NT2/D1 (cell line): ENCODE data around the gene HCFC1.

Source experiments
- DNase-seq: peaks from one replicate; pipeline ENCODE4 v3.0.0-alpha.2; 2011; ENCODE audit warnings: low read depth, low spot score
- H3K27me3 ChIP-seq: 2 replicates; pipeline ENCODE4 v1.6.0; 2011; ENCODE audit warnings: mild to moderate bottlenecking; ENCODE audit not compliant: insufficient read length, insufficient read depth
- H3K36me3 ChIP-seq: 2 replicates; pipeline ENCODE4 v1.6.1; 2011; ENCODE audit warnings: mild to moderate bottlenecking, low read length, mixed read lengths; ENCODE audit not compliant: insufficient read depth, insufficient read length
- H3K4me1 ChIP-seq: 2 replicates; pipeline ENCODE4 v1.5.1; 2011; ENCODE audit not compliant: insufficient read depth, insufficient read length
- H3K4me3 ChIP-seq: 2 replicates; pipeline ENCODE4 v1.5.1; 2011; ENCODE audit warnings: low read depth; ENCODE audit not compliant: insufficient read length
- H3K9ac ChIP-seq: 2 replicates; pipeline ENCODE4 v1.6.0; 2011; ENCODE audit warnings: low read depth; ENCODE audit not compliant: insufficient read length
- H3K9me3 ChIP-seq: 2 replicates; pipeline ENCODE4 v1.5.1; 2011; ENCODE audit warnings: mild to moderate bottlenecking, low read length; ENCODE audit not compliant: insufficient read depth
- SUZ12 ChIP-seq: IDR thresholded peaks from 2 replicates; pipeline ENCODE4 v1.6.1; 2011; ENCODE audit not compliant: insufficient read length, insufficient read depth; ENCODE audit errors: extremely low read depth
- YY1 ChIP-seq: IDR thresholded peaks from 2 replicates; pipeline ENCODE4 v1.6.1; 2011; ENCODE audit not compliant: insufficient read length, insufficient read depth
- ZNF274 ChIP-seq: IDR thresholded peaks from 2 replicates; pipeline ENCODE4 v1.6.1; 2011; ENCODE audit warnings: mild to moderate bottlenecking, low read depth, low read length

The HCFC1 gene

DNA sequence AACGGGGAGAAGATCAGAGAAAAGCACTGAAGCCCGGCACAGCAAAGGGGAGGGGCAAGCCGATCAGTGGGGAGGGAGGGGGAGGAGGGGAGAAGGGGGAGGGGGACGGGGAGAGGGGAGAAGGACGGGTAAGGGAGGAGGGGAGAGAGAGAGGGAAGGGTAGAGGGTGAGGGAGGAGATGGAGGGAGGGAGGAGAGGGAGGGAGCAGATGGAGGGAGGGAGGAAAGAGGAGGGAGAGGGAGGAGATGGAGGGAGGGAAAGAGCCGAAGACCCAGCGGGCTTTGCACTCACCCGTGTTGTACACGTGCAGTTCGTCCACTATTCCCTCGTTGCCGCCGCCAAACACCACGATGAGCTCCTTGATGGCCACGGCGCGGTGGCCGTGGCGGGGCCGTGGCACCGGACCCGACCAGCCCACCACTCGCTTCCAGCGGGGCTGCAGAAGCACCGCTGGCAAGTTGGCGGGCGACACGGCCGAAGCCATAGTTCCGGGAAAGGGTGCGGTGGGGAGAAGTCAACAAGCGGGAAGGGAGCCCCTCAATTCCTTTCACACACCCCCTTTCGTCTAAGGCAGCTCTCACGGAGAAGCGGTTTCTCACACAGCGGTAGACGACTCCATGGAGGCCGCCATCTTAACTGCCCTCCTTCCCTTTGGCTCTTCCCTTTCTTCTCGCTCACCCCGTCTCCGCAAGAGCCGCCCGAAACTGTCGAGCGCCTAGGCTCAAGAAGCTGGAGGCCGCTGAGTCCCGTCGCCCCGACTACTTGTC is 1.1 kb downstream of the HCFC1 start:
- peak overlapping the region; percentile 82 for H3K4me3 ChIP-seq
- TF ChIP-seq ZNF274 (no peak), YY1 (peak; percentile 67), SUZ12 (no peak)
- no peaks in the 10 kb centered on the region for H3K9me3 ChIP-seq
- H3K9ac ChIP-seq, result peak overlapping the region; percentile 95
- H3K27me3 ChIP-seq, result no peaks in the 10 kb centered on the region
- peak; percentile 32 for DNase-seq
- H3K4me1 ChIP-seq, result peaks cover 5% of the 10 kb centered on the region
- peaks cover 29% of the 10 kb centered on the region for H3K36me3 ChIP-seq

DNA sequence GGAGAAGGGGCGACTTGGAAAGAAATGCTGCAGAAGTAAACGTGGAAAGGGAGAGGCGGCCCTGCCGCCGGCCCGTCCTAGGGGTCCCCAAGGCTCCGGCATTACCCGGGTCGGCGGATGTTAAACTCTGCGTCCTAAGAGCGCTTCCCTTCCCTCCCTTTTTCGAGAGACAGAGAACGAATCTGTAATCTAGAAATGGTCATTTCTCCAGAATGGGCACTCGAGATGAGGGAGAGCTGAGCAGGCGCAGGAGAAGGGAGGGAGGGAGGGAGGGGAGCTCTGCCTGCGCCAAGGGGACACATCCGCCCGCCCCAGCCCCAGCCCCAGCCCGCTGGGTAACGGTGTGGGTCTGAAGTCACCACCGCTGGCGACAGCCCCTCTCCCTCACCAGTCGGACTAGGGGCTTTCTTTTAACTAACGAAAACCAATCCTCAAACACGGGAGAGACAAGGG is 1.7 kb downstream of the HCFC1 start:
- Histone ChIP-seq H3K9me3 (no peaks in the 10 kb centered on the region), H3K9ac (peak overlapping the region; percentile 70), H3K4me3 (peak overlapping the region; percentile 55), H3K27me3 (no peaks in the 10 kb centered on the region), H3K4me1 (peaks cover 5% of the 10 kb centered on the region), H3K36me3 (peaks cover 33% of the 10 kb centered on the region)
- no peak for DNase-seq
- TF ChIP-seq ZNF274, result no peak
- TF ChIP-seq SUZ12, result no peak
- TF ChIP-seq YY1, result no peak

DNA sequence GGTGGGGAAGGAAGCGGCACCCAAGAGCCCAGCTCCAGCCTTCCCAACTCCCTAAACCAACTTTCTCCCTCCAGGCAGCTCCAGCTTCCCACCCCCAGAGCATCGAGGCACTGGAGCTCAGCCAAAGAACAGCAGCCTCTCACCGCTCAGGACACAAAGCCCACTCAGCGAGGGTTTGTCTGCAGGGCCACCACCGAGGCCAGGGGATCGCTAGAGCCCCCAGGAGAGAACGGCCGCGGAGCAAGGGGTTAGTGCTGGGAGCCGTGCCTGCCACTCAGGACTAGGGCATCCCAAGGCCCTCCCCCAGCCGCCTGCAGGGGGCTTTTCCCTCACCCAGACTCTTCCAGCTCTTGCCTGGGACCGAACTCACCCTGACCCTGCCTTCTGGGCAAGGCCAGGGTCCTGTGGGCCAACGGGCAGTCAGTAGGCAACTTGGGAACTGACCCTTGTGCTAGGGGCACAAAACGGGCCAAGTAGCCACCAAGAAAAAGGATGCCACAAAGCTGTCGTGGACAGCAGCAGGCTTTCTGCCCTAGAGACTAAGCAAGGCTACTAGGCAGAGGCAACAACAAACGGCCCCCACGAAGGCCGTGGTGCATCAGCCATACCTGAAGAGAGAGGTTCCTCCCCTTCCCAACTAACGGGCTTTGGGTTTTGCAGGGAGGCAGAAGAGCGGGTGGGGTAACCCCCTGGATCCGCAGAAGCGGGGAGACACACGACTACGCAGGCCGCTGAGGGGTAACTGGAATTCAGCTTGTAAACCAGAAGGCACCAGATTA is 2.3 kb downstream of the HCFC1 start:
- Histone ChIP-seq H3K9me3 (no peaks in the 10 kb centered on the region), H3K9ac (peak overlapping the region; percentile 70), H3K4me3 (peak overlapping the region; percentile 55), H3K36me3 (peaks cover 39% of the 10 kb centered on the region), H3K27me3 (no peaks in the 10 kb centered on the region), H3K4me1 (peaks cover 5% of the 10 kb centered on the region)
- TF ChIP-seq SUZ12 (no peak), YY1 (no peak), ZNF274 (no peak)
- DNase-seq, result no peak

DNA sequence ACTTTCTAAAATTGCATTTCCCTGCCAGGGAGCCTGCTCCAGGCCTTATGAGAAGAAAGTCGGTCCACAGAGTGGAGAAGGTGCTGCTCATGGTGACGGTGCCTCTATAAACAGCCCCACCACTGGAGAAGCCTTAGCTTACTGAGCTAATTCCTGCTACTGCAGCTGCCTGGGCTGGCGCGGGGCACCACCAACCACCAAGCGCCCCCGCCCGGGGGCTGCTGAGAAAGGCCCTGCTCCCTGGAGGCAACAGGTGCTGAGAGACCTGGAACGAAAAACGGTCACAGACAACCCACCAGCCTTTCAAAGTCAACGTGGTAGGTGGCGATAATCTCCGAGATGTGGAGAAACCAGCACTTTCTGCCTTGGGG is 2.9 kb downstream of the HCFC1 start:
- H3K27me3 ChIP-seq, result no peaks in the 10 kb centered on the region
- TF ChIP-seq YY1 (no peak), SUZ12 (no peak), ZNF274 (no peak)
- H3K4me3 ChIP-seq, result peak overlapping the region; percentile 55
- peak overlapping the region; percentile 67 for H3K9ac ChIP-seq
- peaks cover 3% of the 10 kb centered on the region for H3K4me1 ChIP-seq
- H3K9me3 ChIP-seq, result no peaks in the 10 kb centered on the region
- DNase-seq, result no peak
- peaks cover 43% of the 10 kb centered on the region for H3K36me3 ChIP-seq

DNA sequence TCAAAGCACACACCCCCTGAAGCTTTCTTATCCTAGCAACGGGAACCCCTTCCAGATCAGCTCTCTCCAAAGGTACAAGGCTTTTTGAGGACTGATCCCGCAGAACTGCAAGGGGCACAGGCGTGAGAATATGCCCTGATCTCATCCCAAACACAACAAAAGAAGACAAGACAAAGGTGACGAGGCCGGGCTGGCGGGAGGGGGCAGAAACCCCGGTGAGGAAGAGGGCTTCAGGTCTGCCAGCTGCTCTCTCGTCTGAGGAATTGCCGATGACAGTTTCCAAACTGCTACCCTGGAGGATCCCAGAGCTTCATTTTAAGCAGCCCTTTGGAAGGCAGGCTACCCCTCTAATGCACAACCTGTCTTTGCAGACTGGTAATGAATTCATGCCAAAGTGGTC is 3.4 kb downstream of the HCFC1 start:
- H3K27me3 ChIP-seq, result no peaks in the 10 kb centered on the region
- H3K4me3 ChIP-seq, result peak overlapping the region; percentile 11
- peaks cover 48% of the 10 kb centered on the region for H3K36me3 ChIP-seq
- no peaks in the 10 kb centered on the region for H3K9me3 ChIP-seq
- DNase-seq, result no peak
- TF ChIP-seq YY1 (no peak), SUZ12 (no peak), ZNF274 (no peak)
- H3K9ac ChIP-seq, result peak overlapping the region; percentile 8
- H3K4me1 ChIP-seq, result peaks cover 3% of the 10 kb centered on the region

DNA sequence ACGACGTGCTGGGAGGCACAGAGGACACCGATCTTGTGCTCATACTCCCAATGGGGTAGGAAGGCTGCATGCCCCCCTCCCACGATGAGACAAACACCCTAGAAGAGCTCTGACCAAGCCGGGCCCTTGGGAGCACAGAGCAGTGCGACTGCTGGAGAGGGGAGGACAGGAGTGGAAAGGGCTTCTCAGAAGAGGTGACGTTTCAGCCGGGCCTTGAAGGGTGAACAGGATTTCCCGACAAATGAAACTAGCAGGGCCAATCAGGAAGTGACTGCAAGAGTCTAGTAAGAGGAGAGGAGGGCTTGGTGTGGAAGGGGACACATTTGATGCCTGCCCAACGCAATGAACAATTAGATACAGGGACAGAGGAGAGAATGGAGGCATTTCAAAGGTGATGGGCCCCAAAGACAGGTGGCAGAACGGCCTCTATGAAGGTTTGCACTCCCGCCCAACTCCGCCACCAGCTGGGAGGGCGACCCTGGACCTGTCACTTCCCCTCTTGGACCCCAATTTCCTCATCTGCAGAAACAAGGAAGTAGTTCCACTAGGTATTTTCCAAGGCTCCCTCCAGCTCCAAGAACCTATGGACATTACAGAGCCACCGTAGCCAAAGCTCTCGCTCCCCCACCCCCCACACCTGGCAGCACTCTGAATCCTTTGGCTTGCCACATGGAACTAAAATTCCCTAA is 3.9 kb downstream of the HCFC1 start:
- peaks cover 53% of the 10 kb centered on the region for H3K36me3 ChIP-seq
- no peaks in the 10 kb centered on the region for H3K9me3 ChIP-seq
- H3K4me1 ChIP-seq, result peaks cover 3% of the 10 kb centered on the region
- H3K4me3 ChIP-seq, result no peak overlapping the region
- H3K27me3 ChIP-seq, result no peaks in the 10 kb centered on the region
- H3K9ac ChIP-seq, result peak overlapping the region; percentile 8
- TF ChIP-seq ZNF274, result no peak
- TF ChIP-seq YY1, result no peak
- TF ChIP-seq SUZ12, result no peak
- DNase-seq, result no peak
